ENCODE results near the gene TNFRSF25.

The TNFRSF25 gene

DNA sequence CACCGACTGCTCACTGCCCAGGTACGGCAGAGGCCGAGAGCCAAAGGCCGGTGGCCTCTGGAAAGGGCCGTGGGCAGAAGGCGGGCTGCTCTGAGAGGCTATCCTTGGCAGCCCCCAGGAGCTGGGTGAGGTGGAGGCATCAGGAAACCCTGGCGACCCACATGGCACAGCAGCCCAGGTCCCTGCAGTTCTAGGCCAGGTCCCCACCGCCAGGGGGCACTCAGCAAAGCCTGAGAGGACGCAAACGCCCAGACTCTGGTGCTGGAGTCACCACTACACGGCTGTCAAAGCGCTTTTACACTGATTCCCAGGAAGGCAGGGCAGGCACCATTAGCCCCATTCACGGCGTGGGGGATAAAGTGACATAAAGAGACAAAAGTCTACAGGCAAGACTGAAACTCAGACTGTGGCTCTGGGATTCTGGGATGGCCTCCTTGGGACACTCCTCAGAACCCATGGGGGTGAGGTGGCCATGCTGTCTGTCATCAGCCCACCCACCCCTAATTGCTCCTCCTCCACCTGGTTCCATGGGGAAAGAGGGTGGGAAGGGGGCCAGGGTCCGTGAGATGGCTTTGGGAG, 20.5 kb upstream of the TNFRSF25 start:
- peak; percentile 93 to 94 for DNase-seq

DNA sequence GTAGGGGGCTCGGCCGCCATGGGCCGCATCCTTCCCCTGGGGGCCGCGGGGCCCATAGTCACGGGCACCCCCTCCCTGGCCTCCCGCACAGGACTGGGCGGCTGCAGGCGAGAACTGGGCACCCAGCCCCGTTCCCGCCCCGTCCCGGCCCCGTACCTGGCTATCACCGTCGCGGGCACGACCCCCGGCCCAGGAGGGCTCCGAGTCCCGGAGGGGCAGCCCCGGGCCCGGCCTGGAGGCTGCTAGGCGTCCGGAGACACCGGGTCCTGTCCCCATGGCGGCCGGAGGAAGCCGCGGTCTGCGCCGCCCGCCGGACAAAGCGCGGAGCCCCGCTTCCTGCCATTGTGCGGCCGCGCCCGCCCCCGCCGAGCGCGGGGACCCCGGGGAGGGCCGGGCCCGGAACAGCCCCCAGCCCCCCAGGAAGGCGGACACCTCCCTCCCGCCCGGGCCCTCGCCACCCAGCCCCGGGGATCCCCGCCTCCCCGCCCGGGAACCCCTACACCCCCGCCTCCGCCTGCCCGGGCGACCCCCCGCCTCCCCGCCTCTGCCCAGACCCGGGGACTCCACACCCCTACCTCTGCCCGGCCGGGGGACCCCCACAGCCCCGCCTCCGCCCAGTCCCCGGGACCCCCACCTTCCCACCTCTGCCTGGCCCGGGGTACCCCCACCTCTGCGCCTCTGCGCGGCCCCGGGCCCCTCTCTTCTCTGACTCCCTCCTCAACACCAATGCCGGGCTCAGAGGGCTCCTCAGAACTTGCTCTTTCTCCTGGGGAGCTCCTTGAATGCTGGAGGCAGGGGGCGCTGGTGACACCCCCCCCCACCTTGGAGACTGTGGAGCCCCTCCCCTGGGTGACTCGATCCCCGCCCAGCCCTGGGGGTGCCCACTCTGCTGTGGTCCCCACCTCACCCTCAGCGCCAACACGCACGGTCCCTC, 19.5 kb upstream of the TNFRSF25 start:
- no peak for DNase-seq

DNA sequence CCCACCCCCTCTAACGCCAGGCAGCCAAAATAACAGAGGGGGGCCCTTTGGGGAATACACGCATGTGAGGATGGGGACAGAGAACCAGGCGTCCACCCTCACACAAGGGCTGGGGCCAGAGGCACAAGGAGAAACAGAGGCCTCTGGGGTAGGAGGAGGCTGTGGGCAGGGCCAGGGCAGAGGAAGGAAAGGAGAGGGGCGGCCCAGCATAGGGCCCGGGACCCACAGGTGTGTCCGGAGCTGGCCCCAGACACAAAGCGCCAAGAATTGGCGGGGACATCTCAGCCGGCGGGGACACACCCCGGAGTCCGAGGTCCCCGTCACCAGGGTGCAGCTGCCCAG, 18.8 kb upstream of the TNFRSF25 start:
- no peak for DNase-seq

DNA sequence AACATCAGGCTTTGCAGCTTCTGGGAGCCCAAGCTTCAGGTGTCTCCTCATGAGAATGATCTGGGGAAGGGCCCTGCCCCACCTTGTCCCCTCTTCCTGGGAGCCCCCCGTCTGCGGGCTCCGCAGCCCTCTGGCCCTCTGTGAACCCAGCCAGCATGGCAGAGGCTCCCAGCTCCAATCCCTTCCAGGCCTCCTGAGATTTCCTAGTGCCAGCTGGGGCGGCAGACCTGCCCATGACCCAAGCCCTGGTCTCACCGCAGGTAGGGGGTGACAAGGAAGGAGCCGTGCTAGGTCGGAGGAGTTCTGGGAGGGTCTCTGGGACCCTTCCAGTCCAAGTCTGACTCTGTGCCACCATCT, 17.8 kb upstream of the TNFRSF25 start:
- no peak for DNase-seq

DNA sequence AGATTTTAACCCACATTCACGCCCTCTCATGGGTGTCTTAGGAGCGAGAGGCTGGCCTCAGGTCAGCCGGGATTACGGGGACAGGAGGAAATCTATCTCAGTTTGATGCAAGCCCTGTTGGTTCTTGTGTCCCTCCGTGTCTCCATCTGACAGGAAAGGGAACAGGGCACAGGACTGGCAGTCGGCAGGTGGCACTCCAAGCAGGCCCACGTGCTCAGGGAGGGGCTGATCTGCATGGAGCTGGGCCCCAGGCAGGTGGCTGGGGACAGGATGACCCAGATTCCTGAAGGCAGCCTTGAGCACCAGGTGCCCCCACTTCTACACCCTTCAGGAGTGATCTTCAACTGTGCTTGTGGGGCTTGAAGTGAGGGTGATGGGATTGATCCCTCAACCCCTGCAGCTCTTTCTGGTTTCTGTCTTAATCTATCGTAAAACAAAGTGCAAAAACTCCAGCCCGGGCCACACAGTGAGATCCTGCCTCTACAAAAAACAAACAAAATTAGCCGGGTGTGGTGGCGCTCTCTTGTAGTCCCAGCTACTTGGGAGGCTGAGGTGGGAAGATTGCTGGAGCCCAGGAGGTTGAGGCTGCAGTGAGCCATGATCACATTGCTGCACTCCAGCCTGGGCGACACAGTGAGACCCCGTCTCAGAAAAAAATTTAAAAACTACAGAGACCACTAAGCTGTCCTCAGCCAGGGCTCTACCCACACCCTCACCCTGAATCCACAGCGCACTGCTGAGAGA, 17.2 kb upstream of the TNFRSF25 start:
- DNase-seq, result no peak

DNA sequence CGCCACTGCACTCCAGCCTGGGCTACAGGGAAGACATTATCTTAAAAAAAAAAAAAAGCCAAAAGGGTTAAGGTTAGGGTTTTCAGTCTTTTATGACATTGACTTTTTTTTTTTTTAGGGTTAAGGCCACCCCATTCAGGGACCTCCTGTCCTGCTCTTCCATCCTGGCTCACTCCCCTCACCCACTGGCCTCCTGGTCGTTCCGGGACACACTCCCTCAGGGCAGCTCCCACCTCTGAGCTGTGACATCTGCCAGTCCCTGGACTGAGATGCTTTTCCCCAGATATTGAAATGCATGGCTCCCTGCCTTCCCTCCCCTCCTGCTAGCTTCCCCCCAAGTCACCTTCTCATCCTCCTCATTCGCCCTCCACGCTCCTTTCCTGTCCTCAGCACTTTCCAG, 15.8 kb upstream of the TNFRSF25 start:
- DNase-seq, result no peak

DNA sequence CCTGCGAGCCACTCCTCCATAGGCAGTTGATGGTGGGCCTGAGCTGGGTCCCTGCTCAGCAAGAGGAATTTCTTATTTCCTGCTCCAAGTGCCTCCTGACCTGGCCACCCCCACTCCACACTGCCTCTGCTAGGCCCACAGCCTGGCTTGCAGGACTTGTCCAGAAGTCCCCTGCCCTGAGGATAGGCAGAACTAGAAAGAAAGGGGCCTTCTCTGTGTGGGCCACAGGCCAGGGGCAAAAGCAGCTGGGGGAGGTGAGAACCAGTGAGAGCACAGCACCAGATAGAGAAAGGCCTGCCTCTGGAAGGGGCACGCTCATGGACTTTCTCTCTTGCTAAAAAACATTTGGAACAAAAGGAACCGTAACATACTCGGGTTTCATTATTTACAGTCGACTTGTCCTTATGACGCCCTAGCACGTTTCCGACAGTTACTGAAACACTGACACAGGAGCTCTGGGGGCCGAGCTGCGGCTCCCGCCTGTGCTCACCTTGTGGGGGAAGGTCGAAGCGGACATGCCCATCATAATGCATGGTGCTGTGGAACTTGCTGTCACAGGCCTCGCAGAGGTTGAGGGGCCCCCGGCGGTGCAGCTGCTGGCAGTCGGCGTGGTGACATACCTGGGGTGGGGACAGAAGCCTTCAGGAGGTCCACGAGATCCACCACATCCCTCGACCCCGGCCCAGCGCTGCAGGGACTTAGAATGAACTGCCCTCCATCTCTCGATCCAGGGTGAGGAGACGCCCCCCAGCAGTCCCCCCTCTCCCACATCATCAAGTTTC, 11.3 kb upstream of the TNFRSF25 start:
- DNase-seq, result no peak

DNA sequence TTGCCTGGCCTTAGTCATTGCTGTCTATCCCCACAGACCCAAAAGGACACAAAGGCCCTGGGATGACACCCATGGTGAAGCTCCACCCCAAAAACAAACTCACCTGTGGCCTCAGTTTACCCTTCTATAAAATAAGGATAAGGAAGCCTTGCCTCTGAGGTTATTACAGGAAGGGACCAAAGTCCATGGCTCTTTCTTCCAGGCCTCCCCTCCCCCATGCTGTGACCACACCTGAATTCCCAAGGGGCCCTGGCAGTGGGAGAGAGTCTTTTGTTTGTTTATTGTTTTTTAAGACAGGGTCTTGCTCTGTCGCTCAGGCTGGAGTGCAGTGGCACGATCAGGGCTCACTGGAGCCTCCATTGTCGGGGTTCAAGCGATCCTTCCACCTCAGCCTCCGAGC, 10.5 kb upstream of the TNFRSF25 start:
- DNase-seq, result no peak

DNA sequence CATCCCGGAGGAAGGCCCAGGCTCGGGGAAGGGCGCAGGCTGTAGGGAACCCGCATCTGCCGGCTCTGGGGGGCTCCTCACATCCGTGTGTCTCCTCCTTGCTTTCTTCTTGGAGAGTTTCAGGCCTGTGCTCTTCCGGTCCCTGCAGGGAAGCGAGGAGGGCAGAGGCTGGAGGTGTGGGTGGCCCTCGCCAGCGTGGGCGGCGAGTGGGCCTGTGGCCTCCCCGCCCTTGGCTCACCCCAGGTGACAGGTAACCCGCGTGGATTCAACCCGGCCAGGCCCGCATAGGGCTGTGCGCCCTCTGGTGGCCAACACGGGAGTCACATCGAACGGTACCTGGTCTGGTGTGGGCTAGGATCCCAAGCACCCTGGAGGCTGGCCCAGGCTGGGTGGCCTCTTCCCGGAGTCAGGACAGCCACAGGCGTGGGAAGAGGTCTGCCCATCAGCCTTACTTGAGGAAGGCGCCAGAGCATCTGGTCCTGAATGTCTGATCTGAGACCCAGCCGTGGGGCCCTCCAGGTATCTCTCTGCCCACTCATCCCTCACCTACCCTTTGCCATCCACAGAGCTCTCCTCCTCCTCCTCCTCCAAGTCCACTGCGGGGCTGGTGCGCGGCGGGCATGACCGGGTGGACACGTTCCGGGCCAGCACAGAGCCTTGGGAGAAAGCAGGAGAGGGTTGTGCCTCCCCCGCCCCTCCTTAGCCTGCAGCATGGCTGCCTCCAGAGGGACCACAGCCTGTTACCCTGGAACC, 9.6 kb upstream of the TNFRSF25 start:
- DNase-seq, result peak; percentile 78 to 83

DNA sequence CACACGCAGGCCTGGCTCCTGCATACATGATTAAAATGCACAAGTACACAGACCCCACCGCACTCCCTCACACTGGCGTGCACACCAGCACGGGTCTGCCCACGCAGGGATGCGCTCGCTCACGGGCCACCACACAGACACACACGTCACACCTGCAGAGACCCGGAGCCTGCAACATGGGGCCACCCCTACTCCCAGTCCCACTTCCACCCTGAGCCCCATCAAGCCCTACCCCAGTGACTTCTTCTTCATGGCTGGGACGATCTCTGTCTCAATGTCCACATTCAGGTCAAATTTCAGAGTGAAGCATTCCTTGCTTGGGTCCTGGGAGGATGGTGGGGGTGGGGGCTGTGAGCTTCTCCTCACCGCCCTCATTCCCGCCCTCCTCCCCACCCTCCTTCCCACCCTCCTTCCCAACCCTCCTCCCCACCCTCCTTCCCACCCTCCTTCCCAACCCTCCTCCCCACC, 8.9 kb upstream of the TNFRSF25 start:
- DNase-seq, result no peak

DNA sequence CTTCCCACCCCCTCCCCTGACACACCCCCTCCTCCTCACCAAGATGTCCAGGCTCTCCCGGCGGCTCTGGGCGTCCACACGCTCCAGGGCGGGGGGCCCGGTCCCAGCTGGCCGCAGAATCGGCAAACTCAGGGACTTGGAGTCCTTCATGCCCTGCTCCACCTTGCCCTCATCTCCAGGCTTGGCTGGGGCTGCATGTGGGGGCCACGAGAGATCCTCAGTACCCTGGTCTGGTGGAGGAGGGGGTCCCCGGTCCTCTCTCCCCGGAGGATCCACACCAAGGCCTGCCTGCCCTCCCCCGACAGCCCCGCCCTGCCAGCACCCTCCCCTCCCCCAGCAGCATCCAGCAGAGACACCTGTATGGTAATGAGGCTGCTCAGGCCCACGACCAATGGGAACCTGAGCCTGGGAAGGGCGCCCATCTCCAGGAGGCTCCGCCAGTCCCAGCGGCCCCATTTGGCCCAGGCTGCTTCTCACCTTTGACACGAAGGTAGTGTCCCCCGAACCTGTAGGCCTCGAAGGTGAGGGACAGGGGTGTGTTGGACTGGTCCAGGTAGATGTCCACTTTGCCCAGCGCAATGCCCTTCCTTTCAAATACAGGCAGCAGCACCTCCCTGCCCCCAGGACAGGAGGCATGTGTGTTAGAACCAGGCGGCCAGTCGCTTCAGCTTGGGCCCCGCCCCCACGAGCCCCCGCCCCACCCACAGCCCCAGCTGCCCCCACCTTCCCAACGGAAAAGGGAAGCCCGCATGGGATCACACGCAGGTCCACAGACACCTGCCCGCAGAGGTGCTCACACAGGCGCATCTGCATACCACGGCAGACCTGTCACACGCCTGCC, 8.2 kb upstream of the TNFRSF25 start:
- no peak for DNase-seq

DNA sequence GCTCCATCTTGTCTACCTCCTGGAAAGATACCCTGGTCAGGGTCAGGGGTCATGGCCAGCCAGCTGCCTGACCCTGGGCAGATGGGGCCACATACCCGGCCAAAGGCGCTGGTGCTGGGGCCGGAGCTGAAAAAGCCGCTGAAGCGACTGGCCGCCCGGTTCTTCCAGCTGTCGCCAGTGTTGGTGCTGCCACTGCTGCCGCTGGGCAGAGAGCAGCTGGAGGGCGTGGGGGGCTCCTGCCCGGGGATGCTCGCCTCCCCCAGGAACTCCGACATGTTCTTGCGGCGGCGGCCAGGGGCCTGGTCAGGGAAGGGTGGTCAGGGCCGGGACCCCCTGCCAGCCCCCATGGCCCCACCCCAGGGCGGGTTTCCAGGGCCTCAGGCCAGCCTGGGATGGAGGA, 7.2 kb upstream of the TNFRSF25 start:
- DNase-seq, result no peak

DNA sequence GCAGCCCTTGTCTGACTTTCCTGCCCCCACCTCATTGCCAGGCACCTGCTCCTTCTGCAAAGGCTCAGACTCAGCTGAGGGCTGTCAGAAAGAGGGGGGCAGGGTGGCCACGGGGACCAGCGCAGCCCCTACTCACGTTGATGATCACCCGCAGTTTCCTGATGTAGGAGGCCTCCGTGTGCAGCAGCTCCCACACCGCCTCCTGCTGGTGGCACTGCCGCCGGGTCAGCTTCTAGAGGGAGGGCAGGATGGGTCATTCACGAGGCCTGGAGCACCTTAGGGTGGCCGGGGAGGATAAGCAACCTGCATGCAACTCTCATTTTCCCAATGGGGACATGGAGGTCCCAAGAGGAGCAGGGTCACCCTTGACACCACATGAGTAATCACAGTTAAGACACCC, 6.4 kb upstream of the TNFRSF25 start:
- DNase-seq, result peak in 1 of 2 experiments; percentile 54

DNA sequence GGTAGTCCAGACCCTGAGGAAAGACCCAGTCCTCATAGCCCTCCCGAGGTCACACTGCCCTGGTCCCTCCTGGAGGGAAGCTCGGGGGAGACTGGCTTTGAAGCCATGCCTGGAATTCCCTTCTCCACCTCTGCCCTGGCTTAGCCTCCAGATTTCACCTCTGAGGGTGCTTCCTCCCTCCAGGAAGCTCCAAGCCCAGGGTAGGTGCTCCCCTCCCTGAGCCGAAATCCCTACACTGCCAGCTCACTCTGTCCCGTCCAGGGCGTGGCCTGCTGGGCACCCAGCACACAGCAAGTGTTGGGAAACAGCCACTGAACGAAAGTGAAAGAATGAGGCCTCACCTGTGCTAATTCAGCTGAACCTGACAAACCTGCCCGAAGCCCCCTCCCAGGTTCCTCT, 6.0 kb upstream of the TNFRSF25 start:
- no peak for DNase-seq

DNA sequence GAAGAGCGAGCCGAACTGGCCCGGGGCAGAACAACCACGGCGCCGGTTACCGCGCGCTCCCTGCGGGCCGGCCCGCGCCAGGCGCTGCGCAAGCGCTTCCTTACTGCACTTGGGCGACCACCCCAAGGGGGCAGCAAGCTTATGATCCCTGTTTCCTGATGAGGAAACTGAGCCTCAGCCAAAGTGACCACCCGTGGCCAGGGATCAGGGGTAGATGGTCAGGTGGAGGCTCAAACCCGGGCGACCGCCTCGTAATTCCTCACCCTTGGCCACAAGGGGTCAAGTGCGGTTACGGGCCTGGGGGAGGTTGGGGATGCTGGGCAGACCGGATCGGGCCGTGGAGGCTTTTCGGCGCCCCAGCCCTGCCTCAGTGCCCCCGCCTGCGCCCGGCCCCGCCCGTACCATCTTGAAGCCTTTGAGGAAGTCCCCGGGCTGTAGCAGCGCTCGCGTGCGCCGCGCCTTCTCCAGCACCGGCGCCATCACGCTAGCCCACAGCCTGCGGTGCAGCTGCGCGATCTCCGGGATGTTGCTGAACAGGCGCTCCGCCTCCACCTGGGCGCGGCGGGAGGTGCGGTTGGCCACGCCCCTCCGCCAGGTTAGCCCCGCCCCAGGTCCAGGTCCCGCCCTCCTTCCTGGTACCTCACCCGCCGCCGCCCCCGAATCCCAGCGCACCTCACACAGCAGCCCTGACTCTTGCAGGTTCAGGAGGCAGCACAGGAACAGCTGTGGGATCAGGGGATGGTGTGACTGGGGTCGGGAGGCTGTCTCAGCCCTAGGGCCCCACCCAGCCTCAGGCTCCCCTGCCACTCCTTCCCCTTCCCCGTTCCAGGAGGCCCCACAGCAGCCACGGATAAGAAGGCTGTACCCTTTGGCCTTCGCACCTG, 5.4 kb upstream of the TNFRSF25 start:
- no peak for DNase-seq

DNA sequence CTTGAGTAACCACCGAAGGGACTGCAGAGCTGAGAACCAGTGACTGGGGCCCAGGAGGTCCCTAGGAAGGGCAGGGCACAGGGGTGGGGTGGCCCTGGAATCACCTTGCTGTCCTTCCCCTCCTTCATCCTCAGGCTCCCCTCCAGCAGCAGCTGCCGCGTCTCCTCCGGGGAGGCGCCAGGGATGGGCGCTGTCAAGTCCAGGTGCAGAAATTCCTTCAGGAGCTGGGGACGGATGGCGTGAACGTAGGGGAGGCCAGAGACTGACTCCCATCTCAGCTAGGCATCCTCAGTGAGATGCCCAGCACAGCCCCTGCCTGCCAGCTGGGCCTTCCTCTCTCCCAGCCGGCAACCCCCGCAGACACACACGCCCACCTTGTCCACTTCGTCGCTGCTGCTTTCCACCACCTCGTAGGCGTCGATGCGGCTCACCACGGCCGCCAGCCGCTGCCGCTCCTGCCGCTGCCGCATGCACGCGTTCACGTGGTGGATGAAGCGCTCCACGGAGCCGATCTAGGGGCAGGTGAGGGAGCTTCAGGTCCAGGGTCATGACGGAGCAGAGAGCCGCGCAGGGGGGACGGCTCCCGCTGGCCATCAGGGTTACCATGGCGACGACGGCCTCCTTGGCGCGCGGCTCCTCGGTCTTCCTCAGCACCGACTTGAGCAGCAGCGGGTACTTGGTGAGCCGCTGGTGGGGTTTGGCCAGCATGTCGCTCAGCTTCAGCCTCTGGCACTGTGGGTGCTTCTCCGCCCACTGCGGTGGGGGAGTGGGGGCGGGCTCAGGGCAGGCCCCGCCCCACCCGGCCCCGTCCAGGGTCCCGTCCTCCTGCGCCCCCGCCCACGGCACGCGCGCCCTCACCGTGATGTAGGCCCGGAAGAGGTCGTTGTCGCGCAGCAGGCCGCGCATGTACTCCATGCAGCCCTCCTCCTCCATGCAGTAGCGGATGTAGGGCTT, 4.4 kb upstream of the TNFRSF25 start:
- no peak for DNase-seq

DNA sequence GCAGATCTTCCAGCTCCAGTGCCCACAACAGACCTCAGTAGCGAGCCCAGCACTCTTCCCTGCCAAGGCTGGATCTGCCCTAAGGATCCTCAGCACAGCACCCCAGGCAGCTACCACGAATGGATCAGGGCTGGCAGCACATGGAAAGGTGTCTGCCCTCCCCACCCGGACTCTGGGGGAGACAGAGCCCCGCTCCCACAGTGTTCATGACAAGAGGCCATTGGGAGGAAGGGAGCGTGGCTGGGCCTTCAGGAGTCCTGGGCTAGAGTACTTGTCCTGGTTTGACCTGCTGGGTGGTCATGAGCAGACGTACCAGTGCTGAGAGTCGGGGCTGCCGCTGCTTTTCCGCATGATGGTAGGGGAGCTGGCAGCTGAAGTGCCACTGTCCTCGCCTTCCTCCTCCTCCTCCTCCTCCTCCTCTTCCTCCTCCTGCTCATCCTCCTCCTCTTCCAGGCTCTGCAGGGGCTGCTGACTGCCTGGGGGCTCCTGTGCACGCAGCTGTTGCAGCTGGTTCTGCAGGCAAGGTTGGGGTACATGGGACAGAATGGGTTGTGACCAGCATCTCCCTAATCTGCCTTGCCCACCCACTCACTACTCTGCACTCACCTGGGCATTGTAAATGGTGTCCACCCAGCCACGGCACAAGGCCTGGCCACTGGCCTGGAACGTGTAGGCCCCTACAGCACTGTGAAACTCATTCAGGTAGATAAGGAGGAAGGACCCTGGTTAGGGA, 2.9 kb upstream of the TNFRSF25 start:
- DNase-seq, result no peak
